ENCODE measurements around the gene FERMT1. TPM values are rescaled to one million over a fixed set of nuclear protein-coding genes. Genes with fewer than 3 reads are reported as not detected.

FERMT1 gene
- total and polyA plus RNA-seq, 2 donors (not counting 3 experiments of a cell fraction or from before 2014, with no cell fraction given): 0.11 to 1.5 TPM

- intact Hi-C loops (cut with micrococcal nuclease) (no loop called here), dilution Hi-C loops (cut with MboI; ENCODE audit: extremely low pct_ligation_motif_present, low sequenced_read_pairs) (no loop called here)
Observed at GRCh38 chr20:6040958-6041807, 81.6 kb downstream of the FERMT1 start.

More at GRCh38 chr20:6040958-6041807, 81.6 kb downstream of the FERMT1 start:
- ChIA-PET POLR2A (no interaction called here), CTCF (no interaction called here)
- H3K4me3 ChIP-seq (replicated peaks in 1 of 3; ENCODE audit: insufficient read depth in 1 of 3, low read depth in 1 of 3, low read length in 3 of 3): no peak overlapping the region
- no peaks in the 10 kb centered on the region for H3K9me3 ChIP-seq (replicated peaks; ENCODE audit: control insufficient read depth, insufficient read depth, low read length)
- TF ChIP-seq MAX (IDR thresholded peaks at IDR 0.05; ENCODE audit: insufficient read depth, insufficient read length): no peak
- no peak for TF ChIP-seq POLR2A (IDR thresholded peaks at IDR 0.05; ENCODE audit: low read depth, low read length)
- TF ChIP-seq GATA2 (IDR thresholded peaks at IDR 0.05; ENCODE audit: insufficient read depth, insufficient read length, low read depth, low read length): no peak
- TF ChIP-seq JUN (IDR thresholded peaks at IDR 0.05; ENCODE audit: borderline replicate concordance, insufficient read depth, insufficient read length, low read depth): no peak
- no peak for TF ChIP-seq MYC (IDR thresholded peaks at IDR 0.05; ENCODE audit: low read depth, low read length)
- TF ChIP-seq POLR2AphosphoS5 (IDR thresholded peaks at IDR 0.05; ENCODE audit: insufficient read depth, low read depth, low read length): no peak
- no peak for TF ChIP-seq FOS (IDR thresholded peaks at IDR 0.05; ENCODE audit: borderline replicate concordance, insufficient read depth, low read length)
- no peak for TF ChIP-seq EZH2 (IDR thresholded peaks at IDR 0.05; ENCODE audit: borderline replicate concordance, low read depth, low read length, severe bottlenecking)
- TF ChIP-seq, protein P1, sequence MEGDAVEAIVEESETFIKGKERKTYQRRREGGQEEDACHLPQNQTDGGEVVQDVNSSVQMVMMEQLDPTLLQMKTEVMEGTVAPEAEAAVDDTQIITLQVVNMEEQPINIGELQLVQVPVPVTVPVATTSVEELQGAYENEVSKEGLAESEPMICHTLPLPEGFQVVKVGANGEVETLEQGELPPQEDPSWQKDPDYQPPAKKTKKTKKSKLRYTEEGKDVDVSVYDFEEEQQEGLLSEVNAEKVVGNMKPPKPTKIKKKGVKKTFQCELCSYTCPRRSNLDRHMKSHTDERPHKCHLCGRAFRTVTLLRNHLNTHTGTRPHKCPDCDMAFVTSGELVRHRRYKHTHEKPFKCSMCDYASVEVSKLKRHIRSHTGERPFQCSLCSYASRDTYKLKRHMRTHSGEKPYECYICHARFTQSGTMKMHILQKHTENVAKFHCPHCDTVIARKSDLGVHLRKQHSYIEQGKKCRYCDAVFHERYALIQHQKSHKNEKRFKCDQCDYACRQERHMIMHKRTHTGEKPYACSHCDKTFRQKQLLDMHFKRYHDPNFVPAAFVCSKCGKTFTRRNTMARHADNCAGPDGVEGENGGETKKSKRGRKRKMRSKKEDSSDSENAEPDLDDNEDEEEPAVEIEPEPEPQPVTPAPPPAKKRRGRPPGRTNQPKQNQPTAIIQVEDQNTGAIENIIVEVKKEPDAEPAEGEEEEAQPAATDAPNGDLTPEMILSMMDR (IDR thresholded peaks at IDR 0.05; ENCODE audit: extremely low read depth in 1 of 2, insufficient read depth in 1 of 2, low read depth in 1 of 2, low read length in 2 of 2): no peak
- no peak overlapping the region for H3K4me2 ChIP-seq (ENCODE audit: insufficient read depth, low read length)
- FAIRE-seq (no peak), DNase-seq (ENCODE audit: low read depth, low spot score) (no peak)
- BruUV-seq (replicated peaks): no TSS peak
- H3K27ac ChIP-seq (ENCODE audit: insufficient read depth, low read depth, low read length): no peak overlapping the region
- H3K27me3 ChIP-seq (ENCODE audit: control insufficient read depth in 2 of 2, insufficient read depth in 2 of 2, low read length in 2 of 2): no peaks in the 10 kb centered on the region
- no peaks in the 10 kb centered on the region for H3K9me1 ChIP-seq (replicated peaks; ENCODE audit: control insufficient read depth, extremely low read depth, insufficient read depth, low read length)
- peaks cover 10 to 26% of the 10 kb centered on the region in 2 experiments for H3K36me3 ChIP-seq (ENCODE audit: control insufficient read depth in 2 of 2, extremely low read depth in 1 of 2, insufficient read depth in 2 of 2, low read length in 2 of 2)
- no peaks in the 10 kb centered on the region for H3K79me2 ChIP-seq (ENCODE audit: control insufficient read depth, insufficient read depth, low read length)
- H4K20me1 ChIP-seq (replicated peaks; ENCODE audit: control insufficient read depth, extremely low read depth, insufficient read depth, low read length): no peaks in the 10 kb centered on the region
- H3K9ac ChIP-seq (replicated peaks; ENCODE audit: extremely low read depth, insufficient read depth, low read length): no peak overlapping the region
- H2AFZ ChIP-seq (ENCODE audit: low read depth, low read length): no peak overlapping the region
- no peaks in the 10 kb centered on the region for H3K4me1 ChIP-seq (ENCODE audit: control insufficient read depth, extremely low read depth, insufficient read depth, low read length)

Measured in endothelial cell of umbilical vein (primary cell).